Panc1 (cell line): ENCODE data around the gene ANO2. TPM values are rescaled to one million over a fixed set of nuclear protein-coding genes. Genes with fewer than 3 reads are reported as not detected.

Experiments used
- ATAC-seq: fragments of 200-7000 bp; cut with Tn5 transposase; 2 replicates; pipeline ENCODE4 v1.9.1; 2020; ENCODE audit warnings: mild to moderate bottlenecking, moderate library complexity
- BruUV-seq: library from RNA; stranded (reverse); fragments of 400-500 nt; replicated peaks from 2 replicates; lab custom pipeline; 2021; lab: Mats Ljungman, UMichigan
- CTCF ChIA-PET: fragments of 300-600 bp; sonication (Branson Sonifier 250); formaldehyde crosslinking; loops from one replicate; lab custom pipeline; 2022; ENCODE audit warnings: antibody characterized with exemption; lab: Charles Lee
- POLR2A ChIA-PET: fragments of 300-600 bp; sonication (Branson Sonifier 250); formaldehyde crosslinking; loops from one replicate; lab custom pipeline; 2022; ENCODE audit warnings: antibody characterized with exemption; lab: Charles Lee
- DNase-seq: peaks from one replicate; pipeline ENCODE4 v3.0.0-alpha.2; 2010; ENCODE audit warnings: low read depth, low spot score
- H3K27ac ChIP-seq: 2 replicates; pipeline ENCODE4 v1.5.1; 2011; ENCODE audit warnings: mild to moderate bottlenecking, low read length, inconsistent platforms
- H3K27me3 ChIP-seq: fragments of 200-500 bp; sonication (Bioruptor generic); 2 replicates; pipeline ENCODE4 v1.6.0; 2014; ENCODE audit warnings: low read length, inconsistent platforms; ENCODE audit not compliant: control insufficient read depth, insufficient read depth
- H3K36me3 ChIP-seq: fragments of 200-500 bp; sonication (Bioruptor generic); 2 replicates; pipeline ENCODE4 v1.5.1; 2014; ENCODE audit warnings: inconsistent platforms, mild to moderate bottlenecking, low read length, moderate library complexity; ENCODE audit not compliant: control insufficient read depth, insufficient read depth
- H3K4me1 ChIP-seq: 2 replicates; pipeline ENCODE4 v1.5.1; 2011; ENCODE audit warnings: inconsistent platforms, mild to moderate bottlenecking, low read length, moderate library complexity; ENCODE audit not compliant: control insufficient read depth, insufficient read depth
- H3K4me3 ChIP-seq, 2 experiments: 2 replicates each; pipeline ENCODE4 v1.5.1; 2011 to 2012; ENCODE audit warnings: low read depth in 2 of 2, low read length in 2 of 2, mild to moderate bottlenecking in 2 of 2, inconsistent platforms in 1 of 2, moderate library complexity in 1 of 2
- H3K9me3 ChIP-seq: fragments of 200-500 bp; sonication (Bioruptor generic); 2 replicates; pipeline ENCODE4 v1.5.1; 2014; ENCODE audit warnings: low read depth, mild to moderate bottlenecking, inconsistent platforms, low read length, moderate library complexity; ENCODE audit not compliant: control insufficient read depth, insufficient read depth
- CTCF ChIP-seq: fragments of 450-650 bp; IDR thresholded peaks from 2 replicates; pipeline ENCODE4 v1.5.1; 2017; ENCODE audit warnings: mild to moderate bottlenecking
- POLR2AphosphoS5 ChIP-seq: IDR thresholded peaks from 2 replicates; pipeline ENCODE4 v1.6.1; 2012; ENCODE audit warnings: mild to moderate bottlenecking, low read depth, low read length, moderate library complexity
- REST ChIP-seq, 2 experiments: IDR thresholded peaks; 2 replicates each; pipeline ENCODE4 v1.6.1; 2011 to 2012; ENCODE audit warnings: low read depth in 2 of 2, control low read depth in 1 of 2, low read length in 1 of 2, mild to moderate bottlenecking in 1 of 2, moderate library complexity in 1 of 2; ENCODE audit not compliant: insufficient read depth in 1 of 2
- SIN3A ChIP-seq: IDR thresholded peaks from 2 replicates; pipeline ENCODE4 v1.6.1; 2012; ENCODE audit warnings: low read depth, mild to moderate bottlenecking, low read length, moderate library complexity, borderline replicate concordance; ENCODE audit not compliant: insufficient read depth
- TCF7L2 ChIP-seq: IDR thresholded peaks from 2 replicates; pipeline ENCODE4 v1.6.1; 2011; ENCODE audit warnings: mild to moderate bottlenecking, low read depth, low read length, inconsistent platforms
- in situ Hi-C: cut with HindIII; loops from 2 replicates; pipeline ENCODE4 v1.10.0; 2016; ENCODE audit warnings: low sequenced_read_pairs, low pct_unique_long_range_greater_than_20kb
- intact Hi-C: fragments of 100-400 bp; cut with micrococcal nuclease; formaldehyde crosslinking; loops from one replicate; pipeline ENCODE4 v1.10.0; 2022; ENCODE audit not compliant: unreplicated experiment
- total RNA-seq: library from RNA; stranded (reverse); gene quantifications from one replicate; pipeline ENCODE4 v1.2.1, GENCODE V29; 2021; ENCODE audit not compliant: unreplicated experiment

The ANO2 gene
- total RNA-seq, 1 experiment from 2014 or later = not detected

GRCh38 chr12:5573390-5573789 is 371.7 kb downstream of the ANO2 start:
- Histone ChIP-seq H3K4me3 (no peak overlapping the region), H3K4me1 (no peaks in the 10 kb centered on the region), H3K36me3 (no peaks in the 10 kb centered on the region), H3K9me3 (no peaks in the 10 kb centered on the region), H3K27me3 (peaks cover 3% of the 10 kb centered on the region; the same call in 1 of the 2 replicates), H3K27ac (no peak overlapping the region)
- BruUV-seq = no TSS peak
- ATAC-seq = no peak
- POLR2A ChIA-PET = no interaction called here
- CTCF ChIA-PET = no interaction called here
- no peak for TF ChIP-seq TCF7L2
- TF ChIP-seq REST (IDR thresholded peaks at IDR 0.05; ENCODE audit: insufficient read depth in 1 of 2, low read depth in 2 of 2, low read length in 1 of 2) = peak in 1 of 2 experiments; percentile 16; a peak in 1 of 4 replicates
- in situ Hi-C loops = no loop called here
- no peak for DNase-seq
- intact Hi-C loops = no loop called here

GRCh38 chr12:5571115-5571514 is 373.9 kb downstream of the ANO2 start:
- ATAC-seq = no peak
- H3K4me3 ChIP-seq = no peak overlapping the region
- TF ChIP-seq SIN3A (no peak), POLR2AphosphoS5 (no peak), CTCF (no peak), TCF7L2 (no peak)
- no peaks in the 10 kb centered on the region for H3K36me3 ChIP-seq
- no TSS peak for BruUV-seq
- no peak for DNase-seq
- in situ Hi-C loops = no loop called here
- ChIA-PET POLR2A (no interaction called here), CTCF (no interaction called here)
- H3K4me1 ChIP-seq = no peaks in the 10 kb centered on the region
- no peaks in the 10 kb centered on the region for H3K9me3 ChIP-seq
- intact Hi-C loops = no loop called here
- H3K27me3 ChIP-seq = peaks cover 5% of the 10 kb centered on the region; the same call in 1 of the 2 replicates
- H3K27ac ChIP-seq = no peak overlapping the region

GRCh38 chr12:5570416-5570815 is 374.6 kb downstream of the ANO2 start:
- POLR2A ChIA-PET = no interaction called here
- CTCF ChIA-PET = no interaction called here

More at GRCh38 chr12:5570416-5570815, 374.6 kb downstream of the ANO2 start:
- Histone ChIP-seq H3K4me3 (no peak overlapping the region), H3K27me3 (peaks cover 5% of the 10 kb centered on the region; the same call in 1 of the 2 replicates), H3K36me3 (no peaks in the 10 kb centered on the region), H3K9me3 (no peaks in the 10 kb centered on the region), H3K27ac (no peak overlapping the region), H3K4me1 (no peaks in the 10 kb centered on the region)
- in situ Hi-C loops = no loop called here
- intact Hi-C loops = no loop called here
- DNase-seq (no peak), ATAC-seq (no peak)
- BruUV-seq = no TSS peak
- TF ChIP-seq SIN3A (no peak), REST (IDR thresholded peaks at IDR 0.05; ENCODE audit: insufficient read depth in 1 of 2, low read depth in 2 of 2, low read length in 1 of 2) (no peak), POLR2AphosphoS5 (no peak), CTCF (no peak), TCF7L2 (no peak)
